Endodermal cell (in vitro differentiated cells): Measurements from ENCODE around the gene FAM20A. TPM values are rescaled to one million over a fixed set of nuclear protein-coding genes. Genes with fewer than 3 reads are reported as not detected.

Source experiments
- DNase-seq: peaks from one replicate; pipeline ENCODE4 v3.0.0-alpha.2; 2017
- H3K27ac ChIP-seq: 2 replicates; pipeline ENCODE4 v1.5.1; 2013; ENCODE audit warnings: mild to moderate bottlenecking, low read depth, low read length, moderate library complexity
- H3K27me3 ChIP-seq: 2 replicates; pipeline ENCODE4 v1.6.1; 2013; ENCODE audit warnings: mild to moderate bottlenecking, low read length, moderate library complexity; ENCODE audit not compliant: insufficient read depth, control insufficient read depth, poor library complexity, severe bottlenecking
- H3K36me3 ChIP-seq: 2 replicates; pipeline ENCODE4 v1.7.0; 2013; ENCODE audit warnings: mild to moderate bottlenecking, low read length, moderate library complexity; ENCODE audit not compliant: control insufficient read depth, insufficient read depth
- H3K4me1 ChIP-seq: one replicate; pipeline ENCODE4 v1.7.0; 2013; ENCODE audit warnings: low read length; ENCODE audit not compliant: control insufficient read depth, insufficient read depth
- H3K4me3 ChIP-seq: 2 replicates; pipeline ENCODE4 v1.5.1; 2013; ENCODE audit warnings: mild to moderate bottlenecking, low read length, moderate library complexity
- H3K9ac ChIP-seq: 2 replicates; pipeline ENCODE4 v1.6.1; 2013; ENCODE audit warnings: mild to moderate bottlenecking, low read length, moderate library complexity; ENCODE audit not compliant: poor library complexity, severe bottlenecking; ENCODE audit errors: extremely low read depth
- H3K9me3 ChIP-seq: 2 replicates; pipeline ENCODE4 v1.6.1; 2013; ENCODE audit warnings: mild to moderate bottlenecking, low read length, moderate library complexity; ENCODE audit not compliant: control insufficient read depth
- H3K27ac Mint-ChIP-seq: 2 replicates; pipeline ENCODE4 v1.8.0; 2020; ENCODE audit warnings: mixed read lengths
- H3K27me3 Mint-ChIP-seq: 2 replicates; pipeline ENCODE4 v1.8.0; 2021; ENCODE audit warnings: mild to moderate bottlenecking, mixed read lengths; ENCODE audit not compliant: insufficient read depth
- H3K36me3 Mint-ChIP-seq: 2 replicates; pipeline ENCODE4 v1.8.0; 2020; ENCODE audit warnings: low read depth, mixed read lengths
- H3K4me1 Mint-ChIP-seq: 2 replicates; pipeline ENCODE4 v1.8.0; 2020; ENCODE audit warnings: mixed read lengths
- H3K4me3 Mint-ChIP-seq: 2 replicates; pipeline ENCODE4 v1.8.0; 2020; ENCODE audit warnings: mild to moderate bottlenecking, moderate library complexity, mixed read lengths
- H3K9me3 Mint-ChIP-seq: 2 replicates; pipeline ENCODE4 v1.8.0; 2020; ENCODE audit warnings: mild to moderate bottlenecking, mixed read lengths
- WGBS, 2 experiments: methylation state at CpG; one replicate each; pipeline versions ENCODE4 v1.1.5 to v1.1.7; 2013; ENCODE audit warnings: missing lambda C conversion rate in 2 of 2, mixed read lengths in 1 of 2; ENCODE audit not compliant: insufficient coverage in 1 of 2, insufficient read length in 1 of 2; 5-methylcytosine and 5-hydroxymethylcytosine counted together
- total RNA-seq, 2 donors: library from RNA; stranded (reverse); fragmentation: NEBNext Ultra II Directional in 1 of 2; extraction: Animal tissue kit (Norgen Biotek cat#: 25700) in 1 of 2; gene quantifications; 2 replicates in 1 of 2; 3 replicates in 1 of 2; pipeline ENCODE4 v1.2.1, GENCODE V29; 2021
- TF ChIP-seq, protein P1 (sequence below): fragments of 200-600 bp; sonication (generic); conservative IDR thresholded peaks from 2 replicates; pipeline ENCODE4 v1.5.0; 2021; ENCODE audit warnings: antibody characterized with exemption, mild to moderate bottlenecking

Gene FAM20A
- total RNA-seq, 2 donors from 2014 or later = 58.7 to 74.3 TPM

DNA sequence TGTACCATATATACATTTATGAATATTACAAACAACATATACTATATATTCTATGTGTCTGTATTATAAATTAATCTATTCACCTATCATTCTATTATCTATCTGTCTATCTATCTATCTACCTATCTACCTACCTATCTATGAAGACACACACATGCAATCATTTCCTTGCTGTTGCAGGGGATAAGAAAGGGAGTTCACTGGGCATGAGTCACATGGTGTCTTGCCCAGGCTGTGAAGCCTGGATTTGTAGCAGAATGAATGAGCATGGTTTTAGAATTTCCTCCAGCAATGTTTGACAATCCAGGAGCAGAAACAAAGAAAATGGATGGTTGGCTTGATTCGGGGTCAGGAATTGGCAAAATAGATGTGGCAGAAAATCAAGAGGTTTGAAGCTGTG is 23.2 kb upstream of the FAM20A start:
- peaks cover 17% of the 10 kb centered on the region for H3K4me1 Mint-ChIP-seq
- Histone ChIP-seq H3K27ac (no peak overlapping the region), H3K27me3 (no peaks in the 10 kb centered on the region), H3K9ac (no peak overlapping the region), H3K4me1 (peaks cover 3% of the 10 kb centered on the region), H3K4me3 (no peak overlapping the region), H3K36me3 (no peaks in the 10 kb centered on the region), H3K9me3 (no peaks in the 10 kb centered on the region)
- WGBS, 2 experiments = 97 to 100% methylated on average over 1 of the region's 1 CpG
- DNase-seq = no peak
- no peaks in the 10 kb centered on the region for H3K9me3 Mint-ChIP-seq
- TF ChIP-seq, protein P1, sequence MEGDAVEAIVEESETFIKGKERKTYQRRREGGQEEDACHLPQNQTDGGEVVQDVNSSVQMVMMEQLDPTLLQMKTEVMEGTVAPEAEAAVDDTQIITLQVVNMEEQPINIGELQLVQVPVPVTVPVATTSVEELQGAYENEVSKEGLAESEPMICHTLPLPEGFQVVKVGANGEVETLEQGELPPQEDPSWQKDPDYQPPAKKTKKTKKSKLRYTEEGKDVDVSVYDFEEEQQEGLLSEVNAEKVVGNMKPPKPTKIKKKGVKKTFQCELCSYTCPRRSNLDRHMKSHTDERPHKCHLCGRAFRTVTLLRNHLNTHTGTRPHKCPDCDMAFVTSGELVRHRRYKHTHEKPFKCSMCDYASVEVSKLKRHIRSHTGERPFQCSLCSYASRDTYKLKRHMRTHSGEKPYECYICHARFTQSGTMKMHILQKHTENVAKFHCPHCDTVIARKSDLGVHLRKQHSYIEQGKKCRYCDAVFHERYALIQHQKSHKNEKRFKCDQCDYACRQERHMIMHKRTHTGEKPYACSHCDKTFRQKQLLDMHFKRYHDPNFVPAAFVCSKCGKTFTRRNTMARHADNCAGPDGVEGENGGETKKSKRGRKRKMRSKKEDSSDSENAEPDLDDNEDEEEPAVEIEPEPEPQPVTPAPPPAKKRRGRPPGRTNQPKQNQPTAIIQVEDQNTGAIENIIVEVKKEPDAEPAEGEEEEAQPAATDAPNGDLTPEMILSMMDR = no peak
- H3K27me3 Mint-ChIP-seq = no peaks in the 10 kb centered on the region
- H3K27ac Mint-ChIP-seq = no peak overlapping the region
- H3K36me3 Mint-ChIP-seq = no peaks in the 10 kb centered on the region
- no peak overlapping the region for H3K4me3 Mint-ChIP-seq

DNA sequence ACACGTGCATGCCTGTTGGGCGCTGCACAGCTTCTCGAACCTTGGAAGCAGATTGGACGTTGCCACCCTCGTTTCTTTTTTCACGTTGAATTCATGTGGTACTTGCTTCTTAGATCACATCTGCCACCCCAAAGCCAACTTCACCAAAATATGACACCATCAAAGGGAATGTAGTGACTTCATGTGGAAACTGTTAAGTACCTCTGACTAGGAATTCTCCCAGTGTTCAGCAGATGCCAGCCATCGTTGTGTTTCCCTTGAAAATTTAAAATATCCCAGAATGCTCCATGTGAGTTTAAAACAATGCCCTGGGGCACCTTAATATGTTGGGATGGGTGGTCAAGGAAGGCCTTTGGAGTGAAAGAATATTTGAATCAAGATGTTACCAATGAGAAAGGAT is 22.6 kb upstream of the FAM20A start:
- Histone ChIP-seq H3K9me3 (no peaks in the 10 kb centered on the region), H3K9ac (no peak overlapping the region), H3K36me3 (no peaks in the 10 kb centered on the region), H3K4me3 (no peak overlapping the region), H3K4me1 (peaks cover 3% of the 10 kb centered on the region), H3K27me3 (no peaks in the 10 kb centered on the region), H3K27ac (no peak overlapping the region)
- Mint-ChIP-seq H3K36me3 (no peaks in the 10 kb centered on the region), H3K9me3 (no peaks in the 10 kb centered on the region), H3K4me3 (no peak overlapping the region), H3K27me3 (no peaks in the 10 kb centered on the region), H3K4me1 (peaks cover 17% of the 10 kb centered on the region), H3K27ac (no peak overlapping the region)
- TF ChIP-seq, protein P1 = no peak
- DNase-seq = no peak
- WGBS, 2 experiments = 76 to 80% methylated on average over 5 to 7 of the region's 7 CpGs

DNA sequence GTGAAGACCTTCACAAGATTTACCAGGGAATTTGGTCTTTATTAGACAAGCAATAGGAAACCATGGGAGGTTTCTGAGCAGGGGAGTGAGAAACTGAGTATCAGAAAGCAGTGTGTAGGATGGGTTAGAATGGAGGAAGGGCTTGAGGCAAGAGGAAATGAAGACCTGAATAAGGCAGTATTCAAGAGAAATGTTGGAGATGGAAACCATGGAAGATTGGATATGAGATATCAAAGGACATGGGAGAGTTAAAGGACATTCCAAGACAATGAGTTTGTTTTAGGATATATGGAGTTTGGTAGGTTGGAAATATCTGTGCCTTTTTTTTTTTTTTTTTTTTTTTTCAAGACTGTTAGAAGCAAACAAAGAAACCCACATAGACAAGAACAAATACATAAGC is 21.3 kb upstream of the FAM20A start:
- no peaks in the 10 kb centered on the region for H3K27me3 Mint-ChIP-seq
- TF ChIP-seq, protein P1 = no peak
- no peaks in the 10 kb centered on the region for H3K36me3 Mint-ChIP-seq
- Histone ChIP-seq H3K9ac (no peak overlapping the region), H3K4me1 (peaks cover 3% of the 10 kb centered on the region), H3K4me3 (no peak overlapping the region), H3K27me3 (no peaks in the 10 kb centered on the region), H3K9me3 (no peaks in the 10 kb centered on the region), H3K27ac (no peak overlapping the region), H3K36me3 (no peaks in the 10 kb centered on the region)
- DNase-seq = no peak
- H3K4me3 Mint-ChIP-seq = no peak overlapping the region
- peaks cover 8% of the 10 kb centered on the region for H3K4me1 Mint-ChIP-seq
- no peaks in the 10 kb centered on the region for H3K9me3 Mint-ChIP-seq
- H3K27ac Mint-ChIP-seq = no peak overlapping the region
